Measurements from ENCODE around the gene IFITM10.

IFITM10 gene

GRCh38 chr11:1732418-1733008, 17.9 kb downstream of the IFITM10 start:
- Histone ChIP-seq H3K9me3 (ENCODE audit: insufficient read depth, low read length) (peaks cover 14% of the 10 kb centered on the region), H3K27me3 (ENCODE audit: insufficient read depth, insufficient read length) (peaks cover 35% of the 10 kb centered on the region), H3K9ac (ENCODE audit: insufficient read length, low read depth) (no peak overlapping the region), H3K36me3 (ENCODE audit: insufficient read depth, insufficient read length, low read length) (no peaks in the 10 kb centered on the region), H3K4me1 (ENCODE audit: insufficient read depth, insufficient read length) (no peaks in the 10 kb centered on the region), H3K4me3 (ENCODE audit: insufficient read length, low read depth) (no peak overlapping the region)
- TF ChIP-seq SUZ12 (IDR thresholded peaks at IDR 0.05; ENCODE audit: extremely low read depth, insufficient read depth, insufficient read length), result no peak
- DNase-seq (ENCODE audit: low read depth, low spot score), result no peak

- H3K9me3 ChIP-seq (ENCODE audit: insufficient read depth, low read length), result peaks cover 4% of the 10 kb centered on the region
- H3K36me3 ChIP-seq (ENCODE audit: insufficient read depth, insufficient read length, low read length), result no peaks in the 10 kb centered on the region
- no peak for DNase-seq (ENCODE audit: low read depth, low spot score)
- peaks cover 25% of the 10 kb centered on the region for H3K27me3 ChIP-seq (ENCODE audit: insufficient read depth, insufficient read length)
- H3K4me3 ChIP-seq (ENCODE audit: insufficient read length, low read depth), result no peak overlapping the region
- TF ChIP-seq SUZ12 (IDR thresholded peaks at IDR 0.05; ENCODE audit: extremely low read depth, insufficient read depth, insufficient read length), result no peak
- TF ChIP-seq ZNF274 (IDR thresholded peaks at IDR 0.05; ENCODE audit: low read depth, low read length), result no peak
- TF ChIP-seq YY1 (IDR thresholded peaks at IDR 0.05; ENCODE audit: insufficient read depth, insufficient read length), result no peak
- H3K4me1 ChIP-seq (ENCODE audit: insufficient read depth, insufficient read length), result no peaks in the 10 kb centered on the region
- no peak overlapping the region for H3K9ac ChIP-seq (ENCODE audit: insufficient read length, low read depth)
These were observed 18.8 kb downstream of the IFITM10 start for GRCh38 chr11:1731451-1732059.

GRCh38 chr11:1730059-1730629, 20.3 kb downstream of the IFITM10 start:
- TF ChIP-seq SUZ12 (IDR thresholded peaks at IDR 0.05; ENCODE audit: extremely low read depth, insufficient read depth, insufficient read length) (no peak), ZNF274 (IDR thresholded peaks at IDR 0.05; ENCODE audit: low read depth, low read length) (no peak), YY1 (IDR thresholded peaks at IDR 0.05; ENCODE audit: insufficient read depth, insufficient read length) (no peak)
- no peak overlapping the region for H3K9ac ChIP-seq (ENCODE audit: insufficient read length, low read depth)
- no peak overlapping the region for H3K4me3 ChIP-seq (ENCODE audit: insufficient read length, low read depth)

GRCh38 chr11:1729692-1730011, 20.7 kb downstream of the IFITM10 start:
- H3K27me3 ChIP-seq (ENCODE audit: insufficient read depth, insufficient read length), result peaks cover 9% of the 10 kb centered on the region
- DNase-seq (ENCODE audit: low read depth, low spot score), result no peak
- no peaks in the 10 kb centered on the region for H3K4me1 ChIP-seq (ENCODE audit: insufficient read depth, insufficient read length)
- H3K36me3 ChIP-seq (ENCODE audit: insufficient read depth, insufficient read length, low read length), result no peaks in the 10 kb centered on the region
- no peaks in the 10 kb centered on the region for H3K9me3 ChIP-seq (ENCODE audit: insufficient read depth, low read length)
- no peak overlapping the region for H3K4me3 ChIP-seq (ENCODE audit: insufficient read length, low read depth)
- H3K9ac ChIP-seq (ENCODE audit: insufficient read length, low read depth), result no peak overlapping the region
- TF ChIP-seq ZNF274 (IDR thresholded peaks at IDR 0.05; ENCODE audit: low read depth, low read length) (no peak), YY1 (IDR thresholded peaks at IDR 0.05; ENCODE audit: insufficient read depth, insufficient read length) (no peak), SUZ12 (IDR thresholded peaks at IDR 0.05; ENCODE audit: extremely low read depth, insufficient read depth, insufficient read length) (no peak)

More at GRCh38 chr11:1730059-1730629, 20.3 kb downstream of the IFITM10 start:
- Histone ChIP-seq H3K36me3 (ENCODE audit: insufficient read depth, insufficient read length, low read length) (no peaks in the 10 kb centered on the region), H3K27me3 (ENCODE audit: insufficient read depth, insufficient read length) (peaks cover 14% of the 10 kb centered on the region), H3K9me3 (ENCODE audit: insufficient read depth, low read length) (no peaks in the 10 kb centered on the region), H3K4me1 (ENCODE audit: insufficient read depth, insufficient read length) (no peaks in the 10 kb centered on the region)
- no peak for DNase-seq (ENCODE audit: low read depth, low spot score)

GRCh38 chr11:1728931-1729691, 21.3 kb downstream of the IFITM10 start:
- H3K4me3 ChIP-seq (ENCODE audit: insufficient read length, low read depth), result no peak overlapping the region
- no peak for DNase-seq (ENCODE audit: low read depth, low spot score)
- TF ChIP-seq YY1 (IDR thresholded peaks at IDR 0.05; ENCODE audit: insufficient read depth, insufficient read length) (no peak), ZNF274 (IDR thresholded peaks at IDR 0.05; ENCODE audit: low read depth, low read length) (no peak), SUZ12 (IDR thresholded peaks at IDR 0.05; ENCODE audit: extremely low read depth, insufficient read depth, insufficient read length) (no peak)
- H3K4me1 ChIP-seq (ENCODE audit: insufficient read depth, insufficient read length), result no peaks in the 10 kb centered on the region
- peaks cover 8% of the 10 kb centered on the region for H3K27me3 ChIP-seq (ENCODE audit: insufficient read depth, insufficient read length)
- H3K9me3 ChIP-seq (ENCODE audit: insufficient read depth, low read length), result no peaks in the 10 kb centered on the region
- H3K9ac ChIP-seq (ENCODE audit: insufficient read length, low read depth), result no peak overlapping the region
- no peaks in the 10 kb centered on the region for H3K36me3 ChIP-seq (ENCODE audit: insufficient read depth, insufficient read length, low read length)

- Histone ChIP-seq H3K27me3 (ENCODE audit: insufficient read depth, insufficient read length) (peaks cover 8% of the 10 kb centered on the region), H3K9me3 (ENCODE audit: insufficient read depth, low read length) (no peaks in the 10 kb centered on the region), H3K4me3 (ENCODE audit: insufficient read length, low read depth) (no peak overlapping the region), H3K9ac (ENCODE audit: insufficient read length, low read depth) (no peak overlapping the region), H3K36me3 (ENCODE audit: insufficient read depth, insufficient read length, low read length) (no peaks in the 10 kb centered on the region), H3K4me1 (ENCODE audit: insufficient read depth, insufficient read length) (no peaks in the 10 kb centered on the region)
- DNase-seq (ENCODE audit: low read depth, low spot score), result no peak
- no peak for TF ChIP-seq ZNF274 (IDR thresholded peaks at IDR 0.05; ENCODE audit: low read depth, low read length)
- no peak for TF ChIP-seq SUZ12 (IDR thresholded peaks at IDR 0.05; ENCODE audit: extremely low read depth, insufficient read depth, insufficient read length)
- TF ChIP-seq YY1 (IDR thresholded peaks at IDR 0.05; ENCODE audit: insufficient read depth, insufficient read length), result no peak
These were observed 22.1 kb downstream of the IFITM10 start for GRCh38 chr11:1728301-1728700.

- no peak for TF ChIP-seq SUZ12 (IDR thresholded peaks at IDR 0.05; ENCODE audit: extremely low read depth, insufficient read depth, insufficient read length)
- no peak for TF ChIP-seq ZNF274 (IDR thresholded peaks at IDR 0.05; ENCODE audit: low read depth, low read length)
- no peak for TF ChIP-seq YY1 (IDR thresholded peaks at IDR 0.05; ENCODE audit: insufficient read depth, insufficient read length)
- Histone ChIP-seq H3K9me3 (ENCODE audit: insufficient read depth, low read length) (0 out of 2 replicates have a peak, but pooled peaks cover under 1% of the 10 kb centered on the region), H3K36me3 (ENCODE audit: insufficient read depth, insufficient read length, low read length) (no peaks in the 10 kb centered on the region), H3K27me3 (ENCODE audit: insufficient read depth, insufficient read length) (peaks cover 6% of the 10 kb centered on the region), H3K9ac (ENCODE audit: insufficient read length, low read depth) (no peak overlapping the region), H3K4me1 (ENCODE audit: insufficient read depth, insufficient read length) (no peaks in the 10 kb centered on the region), H3K4me3 (ENCODE audit: insufficient read length, low read depth) (no peak overlapping the region)
- no peak for DNase-seq (ENCODE audit: low read depth, low spot score)
These were observed 22.5 kb downstream of the IFITM10 start for GRCh38 chr11:1727861-1728260.
